ENCODE data around the gene FIGN. TPM values are rescaled to one million over a fixed set of nuclear protein-coding genes. Genes with fewer than 3 reads are reported as not detected.
A peak's percentile ranks its signal among the peaks of the same experiment; 100 is the strongest.

FIGN gene, protein sequence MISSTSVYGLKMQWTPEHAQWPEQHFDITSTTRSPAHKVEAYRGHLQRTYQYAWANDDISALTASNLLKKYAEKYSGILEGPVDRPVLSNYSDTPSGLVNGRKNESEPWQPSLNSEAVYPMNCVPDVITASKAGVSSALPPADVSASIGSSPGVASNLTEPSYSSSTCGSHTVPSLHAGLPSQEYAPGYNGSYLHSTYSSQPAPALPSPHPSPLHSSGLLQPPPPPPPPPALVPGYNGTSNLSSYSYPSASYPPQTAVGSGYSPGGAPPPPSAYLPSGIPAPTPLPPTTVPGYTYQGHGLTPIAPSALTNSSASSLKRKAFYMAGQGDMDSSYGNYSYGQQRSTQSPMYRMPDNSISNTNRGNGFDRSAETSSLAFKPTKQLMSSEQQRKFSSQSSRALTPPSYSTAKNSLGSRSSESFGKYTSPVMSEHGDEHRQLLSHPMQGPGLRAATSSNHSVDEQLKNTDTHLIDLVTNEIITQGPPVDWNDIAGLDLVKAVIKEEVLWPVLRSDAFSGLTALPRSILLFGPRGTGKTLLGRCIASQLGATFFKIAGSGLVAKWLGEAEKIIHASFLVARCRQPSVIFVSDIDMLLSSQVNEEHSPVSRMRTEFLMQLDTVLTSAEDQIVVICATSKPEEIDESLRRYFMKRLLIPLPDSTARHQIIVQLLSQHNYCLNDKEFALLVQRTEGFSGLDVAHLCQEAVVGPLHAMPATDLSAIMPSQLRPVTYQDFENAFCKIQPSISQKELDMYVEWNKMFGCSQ
- total RNA-seq (2014; rRNA removed; shearing (Covaris generic)), result 2.7 and 3.6 TPM in 2 replicates
- 4.3 and 5.0 TPM in 2 replicates for polyA plus RNA-seq (2014; cell fraction: nucleus; rRNA removed)

DNA sequence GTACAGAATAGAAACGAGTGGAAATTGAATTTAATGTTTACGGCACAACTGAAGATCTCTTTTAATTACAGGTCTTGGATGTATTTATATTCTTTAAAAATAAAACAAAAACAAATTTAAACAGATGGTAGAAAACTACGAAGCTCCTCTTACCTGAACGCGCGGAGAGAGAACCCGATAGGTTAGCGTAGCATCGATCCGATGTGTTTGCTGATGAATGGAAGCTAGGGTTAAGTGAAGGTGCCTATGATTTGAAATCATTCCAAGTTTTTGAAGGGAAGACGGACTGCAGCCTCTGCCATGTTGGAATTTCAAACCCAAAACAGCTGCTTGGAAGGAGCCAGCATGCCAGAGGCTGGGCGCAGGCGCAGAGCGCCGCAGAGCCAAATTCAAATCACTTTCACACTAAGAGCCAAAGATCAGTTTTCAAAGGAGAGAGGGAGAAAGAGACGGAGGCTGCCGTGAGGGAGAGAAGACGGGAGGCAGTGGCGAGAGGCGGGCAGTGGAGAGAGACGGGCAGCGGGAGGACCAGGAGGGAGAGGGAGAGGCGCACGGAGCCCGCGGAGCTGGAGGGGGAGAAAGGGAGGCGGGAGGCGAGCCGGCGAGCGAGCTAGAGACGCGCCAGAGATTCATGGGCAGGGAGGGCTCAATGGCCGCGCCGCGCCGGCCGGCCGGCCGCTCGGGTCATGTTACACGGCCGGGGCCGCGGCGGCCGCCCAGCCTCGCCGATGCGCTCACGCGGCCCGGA lies at the start of gene FIGN:
Gene FIGN, minus strand, starts transcription at position 324 of the 748 bp plus-strand sequence. CDS start 1,081 bp downstream, outside the sequence.
- DNase-seq (ENCODE audit: extremely low read depth, low read depth), result peak; percentile 75

GRCh38 chr2:163785162-163785561 lies 49.4 kb upstream of the FIGN start:
- DNase-seq (ENCODE audit: extremely low read depth, low read depth), result no peak

- DNase-seq (ENCODE audit: extremely low read depth, low read depth), result no peak
These were observed 44.3 kb upstream of the FIGN start for GRCh38 chr2:163779970-163780597.

- DNase-seq (ENCODE audit: extremely low read depth, low read depth), result peak; percentile 19
These were observed 42.4 kb upstream of the FIGN start for GRCh38 chr2:163778045-163778781.

GRCh38 chr2:163775304-163775703 lies 39.5 kb upstream of the FIGN start:
- no peak for DNase-seq (ENCODE audit: extremely low read depth, low read depth)

GRCh38 chr2:163774862-163775261 lies 39.1 kb upstream of the FIGN start:
- DNase-seq (ENCODE audit: extremely low read depth, low read depth), result peak; percentile 7

DNA sequence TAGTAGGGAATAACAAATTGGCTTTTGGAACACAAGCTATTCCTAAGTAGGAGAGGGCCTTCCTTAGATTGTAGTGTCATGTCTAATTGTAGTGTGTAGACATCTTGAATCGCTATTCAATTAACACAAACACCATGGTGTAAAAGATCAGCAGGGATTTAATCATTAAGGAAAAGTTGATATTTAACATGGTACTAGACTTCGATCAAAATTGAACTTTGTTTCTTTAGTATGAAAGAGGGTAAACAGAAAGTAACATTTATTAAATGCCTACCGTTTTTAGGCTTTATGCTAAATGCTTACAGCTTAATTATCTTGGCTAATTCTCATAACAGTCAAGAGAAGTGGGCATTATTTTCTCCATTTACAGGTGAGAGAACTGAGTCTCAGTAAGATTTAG lies 37.5 kb upstream of the FIGN start:
- DNase-seq (ENCODE audit: extremely low read depth, low read depth), result no peak

DNA sequence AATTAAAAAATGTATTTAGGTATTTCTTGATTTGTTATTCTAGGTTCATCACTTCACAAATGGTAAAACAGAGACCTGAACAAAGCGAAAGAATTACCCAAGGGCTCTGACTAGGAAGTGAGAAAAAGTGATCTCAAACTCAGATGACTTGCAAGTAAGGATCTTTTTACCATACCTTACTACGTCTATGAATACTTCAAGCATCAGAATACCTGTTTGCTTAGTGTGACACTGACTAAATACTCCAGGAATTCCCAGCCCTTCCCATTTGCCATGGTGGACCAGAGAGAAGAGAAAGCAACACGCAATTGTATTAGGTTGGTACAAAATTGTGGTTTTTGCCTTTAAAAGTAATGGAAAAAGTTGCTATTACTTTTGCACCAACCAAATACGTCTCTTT lies 35.8 kb upstream of the FIGN start:
- DNase-seq (ENCODE audit: extremely low read depth, low read depth), result no peak

GRCh38 chr2:163768881-163769695 lies 33.3 kb upstream of the FIGN start:
- no peak for DNase-seq (ENCODE audit: extremely low read depth, low read depth)

- DNase-seq (ENCODE audit: extremely low read depth, low read depth), result no peak
These were observed 31.3 kb upstream of the FIGN start for GRCh38 chr2:163767097-163767496.

- no peak for DNase-seq (ENCODE audit: extremely low read depth, low read depth)
These were observed 28.8 kb upstream of the FIGN start for GRCh38 chr2:163764566-163764965.

GRCh38 chr2:163759013-163759412 lies 23.2 kb upstream of the FIGN start:
- no peak for DNase-seq (ENCODE audit: extremely low read depth, low read depth)

DNA sequence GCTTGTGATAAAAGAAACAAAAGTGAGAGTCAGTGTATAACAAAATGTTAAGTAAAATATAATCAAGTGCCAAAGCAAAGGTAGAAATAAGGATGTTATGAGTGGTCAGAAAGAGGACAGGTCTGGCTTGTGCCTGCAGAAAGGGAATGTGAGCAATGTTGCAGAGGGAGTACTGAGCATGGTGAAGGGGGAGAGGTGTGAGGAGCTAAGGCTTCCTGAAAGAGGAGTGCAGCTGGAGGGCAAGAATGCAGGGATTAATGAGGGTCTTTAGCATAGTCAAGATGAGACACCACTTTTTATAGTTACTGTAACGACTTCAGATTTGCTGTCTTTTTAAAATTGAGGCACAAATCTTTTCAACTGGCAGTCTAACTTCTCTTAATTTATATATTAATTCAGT lies 22.0 kb upstream of the FIGN start:
- DNase-seq (ENCODE audit: extremely low read depth, low read depth), result no peak

- DNase-seq (ENCODE audit: extremely low read depth, low read depth), result no peak
These were observed 20.8 kb upstream of the FIGN start for GRCh38 chr2:163756588-163756987.

DNA sequence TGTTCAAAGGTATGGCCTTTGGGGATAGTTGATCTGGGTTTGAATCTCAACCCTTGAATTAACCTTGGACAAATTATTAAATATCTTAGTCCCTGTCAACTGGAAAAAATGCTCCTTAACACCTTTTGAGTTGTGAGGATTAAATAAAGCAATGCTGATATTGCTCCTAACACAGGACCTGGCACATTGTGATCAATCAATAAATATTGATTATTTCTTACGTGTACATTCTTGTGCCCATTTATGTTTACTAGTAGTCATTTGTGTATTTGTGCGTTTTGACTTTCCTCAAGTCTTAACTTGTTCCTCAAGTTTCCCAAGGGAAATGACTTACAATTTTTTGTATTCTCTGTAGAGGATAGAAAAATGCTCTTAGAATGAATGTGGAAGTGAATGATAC lies 19.6 kb upstream of the FIGN start:
- DNase-seq (ENCODE audit: extremely low read depth, low read depth), result no peak

GRCh38 chr2:163753726-163754125 lies 17.9 kb upstream of the FIGN start:
- DNase-seq (ENCODE audit: extremely low read depth, low read depth), result no peak

- DNase-seq (ENCODE audit: extremely low read depth, low read depth), result no peak
These were observed 16.5 kb upstream of the FIGN start for GRCh38 chr2:163752267-163752666.

DNA sequence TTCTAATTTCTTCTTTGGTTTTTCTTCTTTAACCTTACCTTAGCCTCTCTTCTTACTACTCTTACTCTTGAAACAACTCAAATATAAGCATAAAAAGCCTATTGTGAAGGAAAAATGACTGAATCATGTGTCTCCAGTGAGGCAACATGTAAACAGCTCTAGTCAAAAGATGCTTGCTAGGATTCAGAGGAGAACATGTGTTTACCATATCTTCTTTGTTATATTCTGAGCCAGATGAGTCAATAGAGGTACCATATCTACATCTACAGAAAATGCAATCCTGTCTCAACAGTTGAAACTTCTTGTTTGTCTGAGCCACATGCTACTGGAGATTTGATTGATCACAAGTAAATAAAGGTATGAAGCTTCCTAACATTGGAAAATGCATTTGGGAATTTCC lies 15.9 kb upstream of the FIGN start:
- DNase-seq (ENCODE audit: extremely low read depth, low read depth), result no peak

DNA sequence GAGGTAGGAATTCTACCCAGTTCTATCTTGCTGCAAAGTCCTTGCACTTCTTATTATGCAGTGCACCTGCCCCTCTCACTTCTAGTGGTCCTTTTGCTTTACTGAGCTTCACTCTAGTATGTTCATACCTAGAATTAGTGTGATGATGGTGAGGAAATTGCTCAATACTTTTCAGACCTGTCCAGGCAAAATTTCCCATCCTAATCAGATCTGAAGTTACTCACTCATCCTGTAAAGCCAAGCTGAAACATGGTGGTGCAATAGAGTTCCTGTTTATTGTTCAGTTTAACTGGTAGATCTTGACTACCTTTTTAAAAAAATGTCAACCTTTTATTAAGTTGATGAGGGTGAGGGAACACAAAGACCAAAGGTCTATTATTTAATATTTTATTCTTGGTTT lies 12.6 kb upstream of the FIGN start:
- DNase-seq (ENCODE audit: extremely low read depth, low read depth), result no peak
